ENCODE data around the gene C17orf107. TPM values are rescaled to one million over a fixed set of nuclear protein-coding genes. Genes with fewer than 3 reads are reported as not detected.

The C17orf107 gene
- total RNA-seq, 2 experiments from 2014 or later: 28.9 to 30.5 TPM

DNA sequence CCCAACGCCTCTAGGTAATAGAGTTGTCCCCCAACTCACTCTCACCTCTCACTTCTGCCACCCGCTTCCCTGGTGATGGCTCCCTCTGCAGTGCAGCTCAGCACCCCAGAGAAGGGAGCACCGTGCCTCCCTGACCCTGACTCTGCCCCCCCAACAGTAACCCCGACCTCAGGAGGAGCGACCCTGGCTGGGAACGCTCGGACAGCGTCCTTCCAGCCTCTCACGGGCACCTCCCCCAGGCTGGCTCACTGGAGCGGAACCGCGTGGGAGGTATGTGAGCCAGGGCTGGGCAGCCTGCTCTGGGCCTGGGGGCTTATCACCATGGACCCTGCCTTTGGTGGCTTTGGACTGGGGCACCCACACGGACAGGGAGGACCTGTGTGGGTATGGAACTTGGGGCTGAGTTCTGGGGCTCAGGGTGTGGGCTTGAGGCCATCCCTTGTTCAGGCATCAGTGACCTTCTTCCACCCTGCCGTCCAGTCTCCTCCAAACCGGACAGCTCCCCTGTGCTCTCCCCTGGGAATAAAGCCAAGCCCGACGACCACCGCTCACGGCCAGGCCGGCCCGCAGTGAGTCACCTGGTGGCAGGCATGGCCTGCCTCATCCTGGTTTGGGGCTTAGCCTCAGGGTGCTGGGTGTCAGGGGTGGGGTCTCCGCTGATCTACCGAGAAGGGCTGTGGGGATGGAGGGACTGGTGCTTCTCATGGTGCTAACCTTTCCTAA lies 6.7 kb upstream of the C17orf107 start:
- Mint-ChIP-seq H3K4me1 (ENCODE audit: low read depth) (peaks cover 5% of the 10 kb centered on the region), H3K27me3 (no peaks in the 10 kb centered on the region), H3K9me3 (no peaks in the 10 kb centered on the region), H3K27ac (no peak overlapping the region), H3K4me3 (no peak overlapping the region), H3K36me3 (ENCODE audit: low read depth) (peaks cover 68% of the 10 kb centered on the region)
- Histone ChIP-seq H3K27ac (ENCODE audit: low read depth in 1 of 2, low read length in 2 of 2) (no peak overlapping the region), H3K4me1 (ENCODE audit: insufficient read depth, low read length) (peaks cover 2% of the 10 kb centered on the region), H3K9me3 (ENCODE audit: control insufficient read depth in 1 of 2, insufficient read depth in 1 of 2, low read length in 2 of 2) (no peaks in the 10 kb centered on the region), H3K27me3 (ENCODE audit: control insufficient read depth in 1 of 2, insufficient read depth in 2 of 2, low read length in 2 of 2) (no peaks in the 10 kb centered on the region), H3K36me3 (ENCODE audit: insufficient read depth, low read length) (peaks cover 76% of the 10 kb centered on the region), H3K4me3 (ENCODE audit: low read length) (no peak overlapping the region)
- intact Hi-C loops (cut with DNase I, micrococcal nuclease): no loop called here
- DNase-seq (peak in 1 of 14 experiments; percentile 27), ATAC-seq (ENCODE audit: poor library complexity) (no peak)
- CTCF ChIA-PET: no interaction called here
- POLR2A ChIA-PET: interaction anchor here (1.0 kb wide), 1 partner anchor 8 kb away, joined by 3 read pairs; no protein-coding TSS in a partner anchor
- TF ChIP-seq, protein P1, sequence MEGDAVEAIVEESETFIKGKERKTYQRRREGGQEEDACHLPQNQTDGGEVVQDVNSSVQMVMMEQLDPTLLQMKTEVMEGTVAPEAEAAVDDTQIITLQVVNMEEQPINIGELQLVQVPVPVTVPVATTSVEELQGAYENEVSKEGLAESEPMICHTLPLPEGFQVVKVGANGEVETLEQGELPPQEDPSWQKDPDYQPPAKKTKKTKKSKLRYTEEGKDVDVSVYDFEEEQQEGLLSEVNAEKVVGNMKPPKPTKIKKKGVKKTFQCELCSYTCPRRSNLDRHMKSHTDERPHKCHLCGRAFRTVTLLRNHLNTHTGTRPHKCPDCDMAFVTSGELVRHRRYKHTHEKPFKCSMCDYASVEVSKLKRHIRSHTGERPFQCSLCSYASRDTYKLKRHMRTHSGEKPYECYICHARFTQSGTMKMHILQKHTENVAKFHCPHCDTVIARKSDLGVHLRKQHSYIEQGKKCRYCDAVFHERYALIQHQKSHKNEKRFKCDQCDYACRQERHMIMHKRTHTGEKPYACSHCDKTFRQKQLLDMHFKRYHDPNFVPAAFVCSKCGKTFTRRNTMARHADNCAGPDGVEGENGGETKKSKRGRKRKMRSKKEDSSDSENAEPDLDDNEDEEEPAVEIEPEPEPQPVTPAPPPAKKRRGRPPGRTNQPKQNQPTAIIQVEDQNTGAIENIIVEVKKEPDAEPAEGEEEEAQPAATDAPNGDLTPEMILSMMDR (IDR thresholded peaks at IDR 0.05): no peak

DNA sequence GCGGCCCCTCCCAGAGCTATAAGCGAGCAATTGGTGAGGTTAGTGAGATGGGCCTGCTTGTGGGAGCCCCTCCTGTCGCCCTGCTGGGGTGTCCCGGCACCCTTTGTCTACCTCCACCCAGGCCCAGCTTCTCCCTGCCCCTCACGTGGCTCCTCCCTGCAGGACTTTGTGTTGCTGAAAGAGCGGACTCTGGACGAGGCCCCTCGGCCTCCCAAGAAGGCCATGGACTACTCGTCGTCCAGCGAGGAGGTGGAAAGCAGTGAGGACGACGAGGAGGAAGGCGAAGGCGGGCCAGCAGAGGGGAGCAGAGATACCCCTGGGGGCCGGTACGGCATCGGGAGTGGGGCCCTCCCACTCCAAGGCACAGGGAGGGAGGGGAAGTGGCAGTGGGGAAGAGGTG lies 6.1 kb upstream of the C17orf107 start:
- H3K36me3 ChIP-seq (ENCODE audit: insufficient read depth, low read length): peaks cover 76% of the 10 kb centered on the region
- no peaks in the 10 kb centered on the region for H3K27me3 Mint-ChIP-seq
- H3K27me3 ChIP-seq (ENCODE audit: control insufficient read depth in 1 of 2, insufficient read depth in 2 of 2, low read length in 2 of 2): no peaks in the 10 kb centered on the region
- no peaks in the 10 kb centered on the region for H3K9me3 Mint-ChIP-seq
- no peak overlapping the region for H3K4me3 Mint-ChIP-seq
- no peak overlapping the region for H3K27ac ChIP-seq (ENCODE audit: low read depth in 1 of 2, low read length in 2 of 2)
- no peak overlapping the region for H3K27ac Mint-ChIP-seq
- peaks cover 2% of the 10 kb centered on the region for H3K4me1 ChIP-seq (ENCODE audit: insufficient read depth, low read length)
- TF ChIP-seq, protein P1 (IDR thresholded peaks at IDR 0.05): no peak
- DNase-seq (peak in 1 of 14 experiments; percentile 30), ATAC-seq (ENCODE audit: poor library complexity) (no peak)
- intact Hi-C loops (cut with DNase I, micrococcal nuclease): no loop called here
- POLR2A ChIA-PET: no interaction called here
- H3K4me1 Mint-ChIP-seq (ENCODE audit: low read depth): peaks cover 8% of the 10 kb centered on the region
- CTCF ChIA-PET: no interaction called here
- H3K4me3 ChIP-seq (ENCODE audit: low read length): no peak overlapping the region
- peaks cover 74% of the 10 kb centered on the region for H3K36me3 Mint-ChIP-seq (ENCODE audit: low read depth)
- no peaks in the 10 kb centered on the region for H3K9me3 ChIP-seq (ENCODE audit: control insufficient read depth in 1 of 2, insufficient read depth in 1 of 2, low read length in 2 of 2)

DNA sequence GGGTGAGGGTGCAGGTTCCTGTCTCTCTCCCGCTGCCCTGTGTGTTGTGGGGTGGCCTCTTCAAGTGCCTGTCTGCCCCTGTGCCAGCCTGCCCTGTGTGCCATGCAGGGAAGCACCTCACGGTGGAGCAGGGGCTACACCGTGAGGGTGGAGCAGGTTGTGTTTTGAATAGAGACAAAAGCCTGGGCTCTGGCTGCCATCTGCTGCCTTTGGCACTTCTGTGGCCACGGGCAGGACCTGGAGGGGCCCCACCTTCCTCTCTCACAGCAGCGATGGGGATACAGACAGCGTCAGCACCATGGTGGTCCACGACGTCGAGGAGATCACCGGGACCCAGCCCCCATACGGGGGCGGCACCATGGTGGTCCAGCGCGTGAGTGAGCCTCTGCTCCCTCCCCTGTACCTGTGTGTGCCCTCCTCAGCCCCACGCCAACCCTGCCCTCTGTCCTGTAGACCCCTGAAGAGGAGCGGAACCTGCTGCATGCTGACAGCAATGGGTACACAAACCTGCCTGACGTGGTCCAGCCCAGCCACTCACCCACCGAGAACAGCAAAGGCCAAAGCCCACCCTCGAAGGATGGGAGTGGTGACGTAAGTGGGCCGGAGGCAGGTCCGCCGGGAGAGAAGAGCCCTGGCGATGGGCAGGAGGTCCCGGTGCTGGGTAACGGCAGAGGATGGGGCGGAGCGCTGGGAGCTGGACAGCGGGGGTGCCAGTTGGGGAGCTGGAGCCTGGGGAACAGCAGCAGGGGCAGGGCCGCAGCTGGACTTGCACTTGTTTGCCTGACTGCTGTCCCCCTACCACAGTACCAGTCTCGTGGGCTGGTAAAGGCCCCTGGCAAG lies 5.4 kb upstream of the C17orf107 start:
- Histone ChIP-seq H3K9me3 (ENCODE audit: control insufficient read depth in 1 of 2, insufficient read depth in 1 of 2, low read length in 2 of 2) (no peaks in the 10 kb centered on the region), H3K36me3 (ENCODE audit: insufficient read depth, low read length) (peaks cover 73% of the 10 kb centered on the region), H3K27ac (ENCODE audit: low read depth in 1 of 2, low read length in 2 of 2) (no peak overlapping the region), H3K27me3 (ENCODE audit: control insufficient read depth in 1 of 2, insufficient read depth in 2 of 2, low read length in 2 of 2) (no peaks in the 10 kb centered on the region), H3K4me3 (ENCODE audit: low read length) (no peak overlapping the region), H3K4me1 (ENCODE audit: insufficient read depth, low read length) (peaks cover 8% of the 10 kb centered on the region)
- intact Hi-C loops (cut with DNase I, micrococcal nuclease): no loop called here
- H3K4me3 Mint-ChIP-seq: no peak overlapping the region
- TF ChIP-seq, protein P1 (IDR thresholded peaks at IDR 0.05): no peak
- ChIA-PET POLR2A (no interaction called here), CTCF (no interaction called here)
- H3K9me3 Mint-ChIP-seq: no peaks in the 10 kb centered on the region
- H3K36me3 Mint-ChIP-seq (ENCODE audit: low read depth): peaks cover 72% of the 10 kb centered on the region
- DNase-seq (peak in 1 of 14 experiments; percentile 30), ATAC-seq (ENCODE audit: poor library complexity) (no peak)
- no peaks in the 10 kb centered on the region for H3K27me3 Mint-ChIP-seq
- peaks cover 12% of the 10 kb centered on the region for H3K4me1 Mint-ChIP-seq (ENCODE audit: low read depth)
- no peak overlapping the region for H3K27ac Mint-ChIP-seq
